Measurements from ENCODE around the gene SERPINB2.
A peak's percentile ranks its signal among the peaks of the same experiment; 100 is the strongest.
"Not testable (repeated sequence)": the region's sequence is repeated elsewhere in the genome, so short reads cannot be mapped to it uniquely, and the experiment has no call there.

SERPINB2 gene

DNA sequence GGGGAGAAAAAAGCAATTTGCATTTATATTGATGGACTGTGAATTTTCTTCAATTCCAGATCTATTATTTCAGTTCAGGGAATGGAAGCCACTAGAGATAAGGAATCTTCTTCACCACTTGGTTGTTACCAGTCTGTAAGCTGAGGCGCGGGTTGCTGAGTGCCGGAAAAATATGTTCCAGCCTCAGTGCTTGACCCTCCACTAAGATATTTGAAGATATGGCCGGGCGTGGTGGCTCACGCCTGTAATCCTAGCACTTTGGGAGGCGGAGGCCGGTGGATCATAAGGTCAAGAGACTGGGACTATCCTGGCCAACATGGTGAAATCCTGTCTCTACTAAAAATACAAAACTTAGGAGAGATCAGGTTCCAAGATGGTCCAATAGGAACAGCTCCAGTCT lies 52.5 kb downstream of the SERPINB2 start:
- DNase-seq, result no peak

- not testable (repeated sequence) for DNase-seq
Measured at GRCh38 chr18:63940543-63941050, 53.1 kb downstream of the SERPINB2 start.

GRCh38 chr18:63947051-63947790 lies 59.7 kb downstream of the SERPINB2 start:
- no peak for DNase-seq

DNA sequence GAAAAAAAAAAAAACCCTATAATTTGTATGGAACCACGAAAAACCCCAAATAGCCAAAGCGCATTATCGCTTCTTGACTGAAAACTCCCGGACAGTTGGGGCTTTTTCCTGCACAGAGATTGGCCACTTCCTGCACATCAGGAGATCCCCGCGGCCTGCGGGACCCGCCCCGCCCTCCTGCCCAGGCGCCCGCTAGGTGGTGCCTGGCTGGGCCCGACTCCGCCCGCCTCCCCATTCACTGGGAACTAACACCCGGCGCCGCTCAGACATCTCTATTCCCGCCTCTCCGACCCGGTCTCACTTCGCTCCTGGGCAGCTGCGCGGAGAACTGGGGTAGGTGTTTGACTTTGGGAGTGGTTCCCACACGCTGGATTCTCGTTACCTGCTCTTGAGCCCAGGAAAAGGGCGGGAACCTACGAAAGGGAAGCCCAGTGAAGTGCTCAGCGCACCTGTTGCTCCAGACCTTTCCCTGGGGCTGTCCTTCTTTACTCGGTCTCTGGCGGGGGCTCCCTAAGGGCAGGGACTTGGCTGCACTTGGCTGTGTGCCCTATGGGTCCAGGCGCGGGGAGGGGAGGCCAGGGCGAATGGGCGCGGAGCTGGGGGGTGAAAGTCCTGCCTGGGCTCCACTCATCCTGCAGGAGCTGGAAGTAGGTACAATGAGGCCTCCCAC lies 61.7 kb downstream of the SERPINB2 start, which contains the start of gene HMSD:
HMSD (plus strand) TSS at position 234 of the 670 bp plus-strand sequence. CDS start 4,155 bp downstream, outside the sequence.
- DNase-seq, result peak; percentile 39 to 64

DNA sequence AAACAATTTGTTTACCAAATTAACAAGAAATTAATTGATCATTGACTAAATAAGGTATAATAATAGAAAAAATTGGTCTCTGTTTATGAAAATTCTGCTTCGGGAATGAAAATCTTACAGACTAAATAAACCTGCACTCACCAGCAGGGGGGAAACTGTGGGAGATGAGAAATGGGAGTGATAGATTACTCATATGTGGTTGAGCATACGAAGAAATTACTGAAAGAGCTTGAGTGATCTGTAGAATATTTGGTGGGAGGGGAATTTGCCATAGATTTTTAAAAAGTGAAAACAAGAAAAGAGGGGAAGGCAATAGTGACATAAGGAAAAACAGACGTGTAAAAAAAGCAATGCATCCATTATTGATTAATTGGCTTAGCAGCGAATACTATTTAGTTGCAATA lies 63.8 kb downstream of the SERPINB2 start:
- no peak for DNase-seq

Measured in CD4-positive, alpha-beta T cell treated with Interferon alpha-2 for 1 hour (primary cell).